CD4-positive, CD25-positive, alpha-beta regulatory T cell (primary cell): ENCODE data around the gene NET1. TPM values are rescaled to one million over a fixed set of nuclear protein-coding genes. Genes with fewer than 3 reads are reported as not detected.

Experiments used
- ATAC-seq, 2 donors: fragments of 150-1000 bp; cut with Tn5 transposase; one replicate each; pipeline ENCODE4 v1.10.0; 2021; ENCODE audit warnings: low read depth in 2 of 2, moderate number of reproducible peaks in 2 of 2, moderate library complexity in 1 of 2
- DNase-seq, 3 donors: peaks; one replicate each; pipeline versions ENCODE4 v3.0.0 to v3.0.0-alpha.2; 2012 to 2022; ENCODE audit warnings: mixed read lengths in 1 of 3
- H3K27ac ChIP-seq: one replicate; pipeline ENCODE4 v1.7.0; 2013; ENCODE audit warnings: mild to moderate bottlenecking, low read length; ENCODE audit not compliant: insufficient read depth, poor library complexity, severe bottlenecking
- H3K27me3 ChIP-seq: one replicate; pipeline ENCODE4 v1.7.0; 2013; ENCODE audit warnings: low read length; ENCODE audit not compliant: control insufficient read depth, insufficient read depth
- H3K36me3 ChIP-seq: one replicate; pipeline ENCODE4 v1.7.0; 2013; ENCODE audit warnings: mild to moderate bottlenecking, low read length, moderate library complexity; ENCODE audit not compliant: control insufficient read depth, insufficient read depth
- H3K4me1 ChIP-seq: 2 replicates; pipeline ENCODE4 v1.7.0; 2013; ENCODE audit warnings: mild to moderate bottlenecking, low read length; ENCODE audit not compliant: insufficient read depth, control insufficient read depth, poor library complexity, severe bottlenecking
- H3K4me3 ChIP-seq: one replicate; pipeline ENCODE4 v1.7.0; 2013; ENCODE audit warnings: low read depth, mild to moderate bottlenecking, low read length, moderate library complexity
- H3K9me3 ChIP-seq, 2 experiments: 1 replicate in 1 of 2; 2 replicates in 1 of 2; pipeline ENCODE4 v1.7.0; 2013; ENCODE audit warnings: low read length in 2 of 2, mild to moderate bottlenecking in 1 of 2, moderate library complexity in 1 of 2; ENCODE audit not compliant: control insufficient read depth in 2 of 2
- H3K27ac Mint-ChIP-seq, 3 donors: one replicate each; pipeline ENCODE4 v1.8.0; 2020 to 2022; ENCODE audit warnings: mild to moderate bottlenecking in 3 of 3, mixed read lengths in 3 of 3, moderate library complexity in 2 of 3
- H3K27me3 Mint-ChIP-seq: one replicate; pipeline ENCODE4 v1.8.0; 2022; ENCODE audit warnings: mild to moderate bottlenecking, mixed read lengths
- H3K36me3 Mint-ChIP-seq: one replicate; pipeline ENCODE4 v1.8.0; 2020; ENCODE audit warnings: mixed read lengths
- H3K4me1 Mint-ChIP-seq, 4 donors: one replicate each; pipeline ENCODE4 v1.8.0; 2020 to 2022; ENCODE audit warnings: mixed read lengths in 4 of 4, mild to moderate bottlenecking in 1 of 4
- H3K4me3 Mint-ChIP-seq, 4 donors: one replicate each; pipeline ENCODE4 v1.8.0; 2020 to 2022; ENCODE audit warnings: mild to moderate bottlenecking in 4 of 4, mixed read lengths in 4 of 4, moderate library complexity in 3 of 4
- H3K9me3 Mint-ChIP-seq, 7 donors: one replicate each; pipeline ENCODE4 v1.8.0; 2020 to 2022; ENCODE audit warnings: mixed read lengths in 7 of 7, mild to moderate bottlenecking in 3 of 7, moderate library complexity in 2 of 7
- polyA plus RNA-seq, 4 donors: library from polyadenylated mRNA; unstranded; fragments of 300-500 nt; fragmentation: Illumina TruSeq; gene quantifications; one replicate each; pipeline ENCODE4 v1.2.3, GENCODE V29; 2021
- total RNA-seq: library from RNA; stranded (reverse); gene quantifications from one replicate; pipeline ENCODE4 v1.2.3, GENCODE V29; 2022

Gene NET1
- total and polyA plus RNA-seq, 5 donors from 2014 or later = 11.3 to 27.7 (median 14.9) TPM

GRCh38 chr10:5504146-5505072 lies 92.1 kb downstream of the NET1 start:
- ATAC-seq (no peak), DNase-seq (no peak)
- Mint-ChIP-seq H3K4me1 (no peaks in the 10 kb centered on the region), H3K27ac (no peak overlapping the region), H3K27me3 (peaks cover 14% of the 10 kb centered on the region), H3K4me3 (no peak overlapping the region), H3K9me3 (no peaks in the 10 kb centered on the region), H3K36me3 (no peaks in the 10 kb centered on the region)
- H3K9me3 ChIP-seq = no peaks in the 10 kb centered on the region
- H3K27me3 ChIP-seq = no peaks in the 10 kb centered on the region
- no peak overlapping the region for H3K4me3 ChIP-seq
- no peaks in the 10 kb centered on the region for H3K4me1 ChIP-seq
- no peak overlapping the region for H3K27ac ChIP-seq
- no peaks in the 10 kb centered on the region for H3K36me3 ChIP-seq

- no peaks in the 10 kb centered on the region for H3K9me3 ChIP-seq
- no peaks in the 10 kb centered on the region for H3K36me3 ChIP-seq
- Mint-ChIP-seq H3K27me3 (peaks cover 18% of the 10 kb centered on the region), H3K4me3 (no peak overlapping the region), H3K27ac (peak overlapping the region in 1 of 3 donors; percentile 59), H3K4me1 (no peaks in the 10 kb centered on the region), H3K36me3 (no peaks in the 10 kb centered on the region), H3K9me3 (no peaks in the 10 kb centered on the region)
- H3K27ac ChIP-seq = no peak overlapping the region
- no peaks in the 10 kb centered on the region for H3K27me3 ChIP-seq
- ATAC-seq = no peak
- no peak overlapping the region for H3K4me3 ChIP-seq
- H3K4me1 ChIP-seq = no peaks in the 10 kb centered on the region
- no peak for DNase-seq
These were observed 93.9 kb downstream of the NET1 start for GRCh38 chr10:5506246-5506645.

- no peak for DNase-seq
- no peaks in the 10 kb centered on the region for H3K9me3 Mint-ChIP-seq
- ATAC-seq = no peak
- no peaks in the 10 kb centered on the region for H3K36me3 ChIP-seq
- H3K36me3 Mint-ChIP-seq = no peaks in the 10 kb centered on the region
- no peak overlapping the region for H3K4me3 Mint-ChIP-seq
- H3K27me3 Mint-ChIP-seq = peaks cover 13% of the 10 kb centered on the region
- H3K27me3 ChIP-seq = no peaks in the 10 kb centered on the region
- H3K4me3 ChIP-seq = no peak overlapping the region
- peak overlapping the region in 1 of 3 donors; percentile 59 for H3K27ac Mint-ChIP-seq
- H3K27ac ChIP-seq = no peak overlapping the region
- no peaks in the 10 kb centered on the region for H3K4me1 Mint-ChIP-seq
- no peaks in the 10 kb centered on the region for H3K4me1 ChIP-seq
- no peaks in the 10 kb centered on the region for H3K9me3 ChIP-seq
These were observed 94.6 kb downstream of the NET1 start for GRCh38 chr10:5506751-5507648.

GRCh38 chr10:5507649-5508131 lies 95.3 kb downstream of the NET1 start:
- Histone ChIP-seq H3K27me3 (no peaks in the 10 kb centered on the region), H3K4me1 (no peaks in the 10 kb centered on the region), H3K36me3 (no peaks in the 10 kb centered on the region), H3K27ac (no peak overlapping the region), H3K4me3 (no peak overlapping the region), H3K9me3 (no peaks in the 10 kb centered on the region)
- Mint-ChIP-seq H3K36me3 (no peaks in the 10 kb centered on the region), H3K4me3 (no peak overlapping the region), H3K27ac (no peak overlapping the region), H3K4me1 (no peaks in the 10 kb centered on the region), H3K9me3 (no peaks in the 10 kb centered on the region), H3K27me3 (peaks cover 13% of the 10 kb centered on the region)
- DNase-seq (no peak), ATAC-seq (no peak)

GRCh38 chr10:5508161-5508604 lies 95.8 kb downstream of the NET1 start:
- Mint-ChIP-seq H3K9me3 (no peaks in the 10 kb centered on the region), H3K4me3 (no peak overlapping the region), H3K27me3 (peaks cover 13% of the 10 kb centered on the region), H3K27ac (no peak overlapping the region), H3K4me1 (peaks cover 0 to 1% (median under 1%) of the 10 kb centered on the region in 4 donors), H3K36me3 (no peaks in the 10 kb centered on the region)
- Histone ChIP-seq H3K4me3 (no peak overlapping the region), H3K36me3 (no peaks in the 10 kb centered on the region), H3K27me3 (no peaks in the 10 kb centered on the region), H3K4me1 (no peaks in the 10 kb centered on the region), H3K27ac (no peak overlapping the region), H3K9me3 (no peaks in the 10 kb centered on the region)
- no peak for DNase-seq
- no peak for ATAC-seq

Other genes starting within 250 kb of the NET1 start
- gene AKR1C8, start 227.4 kb upstream of the NET1 start, total RNA-seq = 3.2 TPM
- under 1 TPM in 2 of 4 donors, not detected in 2; 0.52 to 0.67 TPM for gene AKR1C8, start 227.4 kb upstream of the NET1 start, polyA plus RNA-seq
- gene AKR1C4, start 215.7 kb upstream of the NET1 start, total RNA-seq = not detected
- gene AKR1C4, start 215.7 kb upstream of the NET1 start, polyA plus RNA-seq = not detected
- not detected for gene UCN3, start 47.6 kb upstream of the NET1 start, total RNA-seq
- gene UCN3, start 47.6 kb upstream of the NET1 start, polyA plus RNA-seq = not detected
- gene TUBAL3, start 7.7 kb upstream of the NET1 start, total RNA-seq = not detected
- gene TUBAL3, start 7.7 kb upstream of the NET1 start, polyA plus RNA-seq = under 1 TPM in 1 of 4 donors, not detected in 3; 0.31 TPM
- not detected for gene CALML5, start 87.0 kb downstream of the NET1 start, total RNA-seq
- not detected for gene CALML5, start 87.0 kb downstream of the NET1 start, polyA plus RNA-seq
- gene CALML3, start 112.4 kb downstream of the NET1 start, total RNA-seq = not detected
- not detected for gene CALML3, start 112.4 kb downstream of the NET1 start, polyA plus RNA-seq